K562 (cell line): ENCODE results near the gene GTF2I. TPM values are rescaled to one million over a fixed set of nuclear protein-coding genes. Genes with fewer than 3 reads are reported as not detected.

Experiments used
- KLF6 ChIP-seq: fragments of 250-450 bp; sonication (Bioruptor Pico); IDR thresholded peaks from 2 replicates; pipeline ENCODE4 v1.4.0; 2020; ENCODE audit warnings: mild to moderate bottlenecking, moderate library complexity, borderline replicate concordance
- MEIS2 ChIP-seq: fragments of 450-650 bp; IDR thresholded peaks from 2 replicates; pipeline ENCODE4 v1.6.1; 2014; ENCODE audit warnings: mild to moderate bottlenecking; ENCODE audit not compliant: partially characterized antibody
- MXI1 ChIP-seq: IDR thresholded peaks from 2 replicates; pipeline ENCODE4 v1.6.1; 2011; ENCODE audit warnings: low read depth, mild to moderate bottlenecking, improper control_type of control experiment, low read length
- POLR2A ChIP-seq: fragments of 450-650 bp; conservative IDR thresholded peaks from 2 replicates; pipeline ENCODE4 v1.6.1; 2016
- ZBTB7A ChIP-seq: IDR thresholded peaks from 2 replicates; pipeline ENCODE4 v1.6.1; 2011; ENCODE audit warnings: low read depth, mild to moderate bottlenecking, low read length, moderate library complexity, borderline replicate concordance; ENCODE audit not compliant: control insufficient read depth
- ZNF263 ChIP-seq: sonication (generic); formaldehyde crosslinking; IDR thresholded peaks from 2 replicates; pipeline ENCODE4 v1.8.0; 2022; ENCODE audit warnings: mild to moderate bottlenecking, missing genetic modification reagents, borderline replicate concordance
- ZNF507 ChIP-seq: conservative IDR thresholded peaks from 2 replicates; pipeline ENCODE4 v1.6.1; 2017; ENCODE audit warnings: missing genetic modification characterization, missing compliant biosample characterization
- polyA plus RNA-seq, 8 experiments: library from polyadenylated mRNA; depleted of rRNA in 4 of 8; stranded (reverse) in 5 of 8; unstranded in 3 of 8; fragments of >200 nt; fragmentation: Nextera tagmentation in 2 of 8; fragmentation: Illumina TruSeq in 1 of 8; extraction: Ambion mirVana in 2 of 8; extraction: Trizol in 1 of 8; gene quantifications; 2 replicates each; pipeline versions ENCODE4 v1.2.1 to v1.2.3, GENCODE V29; 2011 to 2014; ENCODE audit warnings: inconsistent platforms in 1 of 8, missing spikeins in 1 of 8
- total RNA-seq, 7 experiments: library from RNA; depleted of rRNA in 6 of 7; stranded (reverse); fragments of >200 nt in 6 of 7; fragmentation: Illumina TruSeq in 2 of 7; extraction: Trizol in 2 of 7; gene quantifications; 2 replicates each; pipeline versions ENCODE4 v1.2.1 to v1.2.3, GENCODE V29; 2011 to 2021; ENCODE audit warnings: low replicate concordance in 1 of 7
- TF ChIP-seq, protein P1 (sequence below): fragments of 450-650 bp; IDR thresholded peaks from 2 replicates; pipeline ENCODE4 v1.6.1; 2016; ENCODE audit warnings: low read depth
- TF ChIP-seq, protein P2 (sequence below): fragments of 250-450 bp; sonication (Bioruptor Pico); IDR thresholded peaks from 2 replicates; pipeline ENCODE4 v1.4.0; 2020
- TF ChIP-seq, protein P3 (sequence below): sonication (generic); formaldehyde crosslinking; IDR thresholded peaks from 2 replicates; pipeline ENCODE4 v1.8.0; 2022; ENCODE audit warnings: mild to moderate bottlenecking, missing genetic modification reagents

GTF2I gene
- total and polyA plus RNA-seq, 9 of the 15 experiments (the other 6 are each of a cell fraction or from before 2014, with no cell fraction given) = 8.4 to 161 (median 90.0) TPM

- TF ChIP-seq, protein P1, sequence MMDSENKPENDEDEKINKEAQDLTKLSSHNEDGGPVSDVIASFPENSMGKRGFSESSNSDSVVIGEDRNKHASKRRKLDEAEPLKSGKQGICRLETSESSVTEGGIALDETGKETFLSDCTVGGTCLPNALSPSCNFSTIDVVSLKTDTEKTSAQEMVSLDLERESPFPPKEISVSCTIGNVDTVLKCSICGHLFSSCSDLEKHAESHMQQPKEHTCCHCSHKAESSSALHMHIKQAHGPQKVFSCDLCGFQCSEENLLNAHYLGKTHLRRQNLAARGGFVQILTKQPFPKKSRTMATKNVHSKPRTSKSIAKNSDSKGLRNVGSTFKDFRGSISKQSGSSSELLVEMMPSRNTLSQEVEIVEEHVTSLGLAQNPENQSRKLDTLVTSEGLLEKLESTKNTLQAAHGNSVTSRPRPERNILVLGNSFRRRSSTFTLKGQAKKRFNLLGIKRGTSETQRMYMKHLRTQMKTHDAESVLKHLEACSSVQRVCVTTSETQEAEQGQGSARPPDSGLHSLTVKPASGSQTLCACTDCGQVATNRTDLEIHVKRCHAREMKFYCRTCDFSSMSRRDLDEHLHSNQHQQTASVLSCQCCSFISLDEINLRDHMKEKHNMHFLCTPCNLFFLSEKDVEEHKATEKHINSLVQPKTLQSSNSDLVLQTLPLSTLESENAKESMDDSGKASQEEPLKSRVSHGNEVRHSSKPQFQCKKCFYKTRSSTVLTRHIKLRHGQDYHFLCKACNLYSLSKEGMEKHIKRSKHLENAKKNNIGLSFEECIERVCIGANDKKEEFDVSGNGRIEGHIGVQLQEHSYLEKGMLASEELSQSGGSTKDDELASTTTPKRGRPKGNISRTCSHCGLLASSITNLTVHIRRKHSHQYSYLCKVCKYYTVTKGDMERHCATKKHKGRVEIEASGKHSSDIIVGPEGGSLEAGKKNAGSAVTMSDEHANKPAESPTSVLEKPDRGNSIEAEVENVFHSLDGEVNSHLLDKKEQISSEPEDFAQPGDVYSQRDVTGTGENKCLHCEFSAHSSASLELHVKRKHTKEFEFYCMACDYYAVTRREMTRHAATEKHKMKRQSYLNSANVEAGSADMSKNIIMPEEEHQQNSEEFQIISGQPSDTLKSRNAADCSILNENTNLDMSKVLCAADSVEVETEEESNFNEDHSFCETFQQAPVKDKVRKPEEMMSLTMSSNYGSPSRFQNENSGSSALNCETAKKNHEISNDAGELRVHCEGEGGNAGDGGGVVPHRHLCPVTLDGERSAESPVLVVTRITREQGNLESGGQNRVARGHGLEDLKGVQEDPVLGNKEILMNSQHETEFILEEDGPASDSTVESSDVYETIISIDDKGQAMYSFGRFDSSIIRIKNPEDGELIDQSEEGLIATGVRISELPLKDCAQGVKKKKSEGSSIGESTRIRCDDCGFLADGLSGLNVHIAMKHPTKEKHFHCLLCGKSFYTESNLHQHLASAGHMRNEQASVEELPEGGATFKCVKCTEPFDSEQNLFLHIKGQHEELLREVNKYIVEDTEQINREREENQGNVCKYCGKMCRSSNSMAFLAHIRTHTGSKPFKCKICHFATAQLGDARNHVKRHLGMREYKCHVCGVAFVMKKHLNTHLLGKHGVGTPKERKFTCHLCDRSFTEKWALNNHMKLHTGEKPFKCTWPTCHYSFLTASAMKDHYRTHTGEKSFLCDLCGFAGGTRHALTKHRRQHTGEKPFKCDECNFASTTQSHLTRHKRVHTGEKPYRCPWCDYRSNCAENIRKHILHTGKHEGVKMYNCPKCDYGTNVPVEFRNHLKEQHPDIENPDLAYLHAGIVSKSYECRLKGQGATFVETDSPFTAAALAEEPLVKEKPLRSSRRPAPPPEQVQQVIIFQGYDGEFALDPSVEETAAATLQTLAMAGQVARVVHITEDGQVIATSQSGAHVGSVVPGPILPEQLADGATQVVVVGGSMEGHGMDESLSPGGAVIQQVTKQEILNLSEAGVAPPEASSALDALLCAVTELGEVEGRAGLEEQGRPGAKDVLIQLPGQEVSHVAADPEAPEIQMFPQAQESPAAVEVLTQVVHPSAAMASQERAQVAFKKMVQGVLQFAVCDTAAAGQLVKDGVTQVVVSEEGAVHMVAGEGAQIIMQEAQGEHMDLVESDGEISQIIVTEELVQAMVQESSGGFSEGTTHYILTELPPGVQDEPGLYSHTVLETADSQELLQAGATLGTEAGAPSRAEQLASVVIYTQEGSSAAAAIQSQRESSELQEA = no peak
- TF ChIP-seq MEIS2 = peak; percentile 66
- TF ChIP-seq, protein P2, sequence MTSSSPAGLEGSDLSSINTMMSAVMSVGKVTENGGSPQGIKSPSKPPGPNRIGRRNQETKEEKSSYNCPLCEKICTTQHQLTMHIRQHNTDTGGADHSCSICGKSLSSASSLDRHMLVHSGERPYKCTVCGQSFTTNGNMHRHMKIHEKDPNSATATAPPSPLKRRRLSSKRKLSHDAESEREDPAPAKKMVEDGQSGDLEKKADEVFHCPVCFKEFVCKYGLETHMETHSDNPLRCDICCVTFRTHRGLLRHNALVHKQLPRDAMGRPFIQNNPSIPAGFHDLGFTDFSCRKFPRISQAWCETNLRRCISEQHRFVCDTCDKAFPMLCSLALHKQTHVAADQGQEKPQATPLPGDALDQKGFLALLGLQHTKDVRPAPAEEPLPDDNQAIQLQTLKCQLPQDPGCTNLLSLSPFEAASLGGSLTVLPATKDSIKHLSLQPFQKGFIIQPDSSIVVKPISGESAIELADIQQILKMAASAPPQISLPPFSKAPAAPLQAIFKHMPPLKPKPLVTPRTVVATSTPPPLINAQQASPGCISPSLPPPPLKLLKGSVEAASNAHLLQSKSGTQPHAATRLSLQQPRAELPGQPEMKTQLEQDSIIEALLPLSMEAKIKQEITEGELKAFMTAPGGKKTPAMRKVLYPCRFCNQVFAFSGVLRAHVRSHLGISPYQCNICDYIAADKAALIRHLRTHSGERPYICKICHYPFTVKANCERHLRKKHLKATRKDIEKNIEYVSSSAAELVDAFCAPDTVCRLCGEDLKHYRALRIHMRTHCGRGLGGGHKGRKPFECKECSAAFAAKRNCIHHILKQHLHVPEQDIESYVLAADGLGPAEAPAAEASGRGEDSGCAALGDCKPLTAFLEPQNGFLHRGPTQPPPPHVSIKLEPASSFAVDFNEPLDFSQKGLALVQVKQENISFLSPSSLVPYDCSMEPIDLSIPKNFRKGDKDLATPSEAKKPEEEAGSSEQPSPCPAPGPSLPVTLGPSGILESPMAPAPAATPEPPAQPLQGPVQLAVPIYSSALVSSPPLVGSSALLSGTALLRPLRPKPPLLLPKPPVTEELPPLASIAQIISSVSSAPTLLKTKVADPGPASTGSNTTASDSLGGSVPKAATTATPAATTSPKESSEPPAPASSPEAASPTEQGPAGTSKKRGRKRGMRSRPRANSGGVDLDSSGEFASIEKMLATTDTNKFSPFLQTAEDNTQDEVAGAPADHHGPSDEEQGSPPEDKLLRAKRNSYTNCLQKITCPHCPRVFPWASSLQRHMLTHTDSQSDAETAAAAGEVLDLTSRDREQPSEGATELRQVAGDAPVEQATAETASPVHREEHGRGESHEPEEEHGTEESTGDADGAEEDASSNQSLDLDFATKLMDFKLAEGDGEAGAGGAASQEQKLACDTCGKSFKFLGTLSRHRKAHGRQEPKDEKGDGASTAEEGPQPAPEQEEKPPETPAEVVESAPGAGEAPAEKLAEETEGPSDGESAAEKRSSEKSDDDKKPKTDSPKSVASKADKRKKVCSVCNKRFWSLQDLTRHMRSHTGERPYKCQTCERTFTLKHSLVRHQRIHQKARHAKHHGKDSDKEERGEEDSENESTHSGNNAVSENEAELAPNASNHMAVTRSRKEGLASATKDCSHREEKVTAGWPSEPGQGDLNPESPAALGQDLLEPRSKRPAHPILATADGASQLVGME (CRISPR knock-in tag) = 0 out of 2 replicates have a peak, but pooled peaks have one; percentile 17
- TF ChIP-seq ZNF263 = peak; percentile 41; the same call in 1 of the 2 replicates
- peak; percentile 83 for TF ChIP-seq POLR2A
- no peak; the same call in 1 of the 2 replicates for TF ChIP-seq MXI1
- TF ChIP-seq, protein P3, sequence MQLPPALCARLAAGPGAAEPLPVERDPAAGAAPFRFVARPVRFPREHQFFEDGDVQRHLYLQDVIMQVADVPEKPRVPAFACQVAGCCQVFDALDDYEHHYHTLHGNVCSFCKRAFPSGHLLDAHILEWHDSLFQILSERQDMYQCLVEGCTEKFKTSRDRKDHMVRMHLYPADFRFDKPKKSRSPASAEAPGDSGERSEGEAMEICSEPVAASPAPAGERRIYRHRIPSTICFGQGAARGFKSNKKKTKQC (CRISPR knock-in tag) = peak; percentile 30; the same call in 1 of the 2 replicates
- TF ChIP-seq ZNF507 (tag) = no peak
- 0 out of 2 replicates have a peak, but pooled peaks have one; percentile 19 for TF ChIP-seq ZBTB7A
- no peak; the same call in 1 of the 2 replicates for TF ChIP-seq KLF6 (CRISPR knock-in tag)
These were observed 454 bp upstream of the GTF2I start (continued) for GRCh38 chr7:74656837-74657691.
